ENCODE results near the gene SYP. TPM values are rescaled to one million over a fixed set of nuclear protein-coding genes. Genes with fewer than 3 reads are reported as not detected.

SYP gene
- total and polyA plus RNA-seq, 2 donors: 3.6 to 14.4 TPM

- Histone ChIP-seq H3K27me3 (ENCODE audit: control insufficient read depth in 2 of 2, insufficient read depth in 1 of 2, low read length in 1 of 2) (peaks cover 0 to 7% of the 10 kb centered on the region in 2 donors), H3K4me1 (ENCODE audit: control insufficient read depth in 2 of 2, insufficient read depth in 2 of 2, low read length in 2 of 2) (peaks cover 13 to 15% of the 10 kb centered on the region in 2 donors), H3K9me3 (ENCODE audit: control insufficient read depth in 2 of 2, insufficient read depth in 1 of 2, low read length in 1 of 2) (no peaks in the 10 kb centered on the region), H3K36me3 (ENCODE audit: control insufficient read depth in 2 of 2, insufficient read depth in 2 of 2, low read length in 1 of 2) (no peaks in the 10 kb centered on the region), H3K4me3 (ENCODE audit: low read length in 2 of 2) (no peak overlapping the region), H3K27ac (ENCODE audit: low read depth in 1 of 2, low read length in 1 of 2) (no peak overlapping the region)
- 93% methylated on average over 3 of the region's 3 CpGs for WGBS
- no peak for DNase-seq (ENCODE audit: low read depth in 6 of 9, low spot score in 9 of 9)
Observed at GRCh38 chrX:49203536-49203935, 3.5 kb upstream of the SYP start.

GRCh38 chrX:49202022-49202421 lies 2.0 kb upstream of the SYP start:
- H3K9me3 ChIP-seq (ENCODE audit: control insufficient read depth in 2 of 2, insufficient read depth in 1 of 2, low read length in 1 of 2): no peaks in the 10 kb centered on the region
- no peak overlapping the region for H3K4me3 ChIP-seq (ENCODE audit: low read length in 2 of 2)
- peaks cover 13 to 25% of the 10 kb centered on the region in 2 donors for H3K4me1 ChIP-seq (ENCODE audit: control insufficient read depth in 2 of 2, insufficient read depth in 2 of 2, low read length in 2 of 2)
- H3K36me3 ChIP-seq (ENCODE audit: control insufficient read depth in 2 of 2, insufficient read depth in 2 of 2, low read length in 1 of 2): peaks cover 3% of the 10 kb centered on the region in 2 donors
- WGBS: 97% methylated on average over 2 of the region's 2 CpGs
- peaks cover 0 to 7% of the 10 kb centered on the region in 2 donors for H3K27me3 ChIP-seq (ENCODE audit: control insufficient read depth in 2 of 2, insufficient read depth in 1 of 2, low read length in 1 of 2)
- H3K27ac ChIP-seq (ENCODE audit: low read depth in 1 of 2, low read length in 1 of 2): peak overlapping the region in 1 of 2 donors; percentile 19
- DNase-seq (ENCODE audit: low read depth in 6 of 9, low spot score in 9 of 9): no peak

GRCh38 chrX:49199315-49199595 lies 738 bp downstream of the SYP start:
- Histone ChIP-seq H3K4me3 (ENCODE audit: low read length in 2 of 2) (peak overlapping the region; percentile 55 to 57), H3K4me1 (ENCODE audit: control insufficient read depth in 2 of 2, insufficient read depth in 2 of 2, low read length in 2 of 2) (peaks cover 13 to 27% of the 10 kb centered on the region in 2 donors), H3K36me3 (ENCODE audit: control insufficient read depth in 2 of 2, insufficient read depth in 2 of 2, low read length in 1 of 2) (peaks cover 3 to 5% of the 10 kb centered on the region in 2 donors), H3K27ac (ENCODE audit: low read depth in 1 of 2, low read length in 1 of 2) (no peak overlapping the region), H3K9me3 (ENCODE audit: control insufficient read depth in 2 of 2, insufficient read depth in 1 of 2, low read length in 1 of 2) (no peaks in the 10 kb centered on the region), H3K27me3 (ENCODE audit: control insufficient read depth in 2 of 2, insufficient read depth in 1 of 2, low read length in 1 of 2) (peaks cover 0 to 7% of the 10 kb centered on the region in 2 donors)
- DNase-seq (ENCODE audit: low read depth in 6 of 9, low spot score in 9 of 9): no peak
- WGBS: 17% methylated on average over 11 of the region's 11 CpGs

GRCh38 chrX:49198540-49199314 lies 1.3 kb downstream of the SYP start:
- Histone ChIP-seq H3K9me3 (ENCODE audit: control insufficient read depth in 2 of 2, insufficient read depth in 1 of 2, low read length in 1 of 2) (no peaks in the 10 kb centered on the region), H3K27ac (ENCODE audit: low read depth in 1 of 2, low read length in 1 of 2) (peak overlapping the region in 1 of 2 donors; percentile 64), H3K4me3 (ENCODE audit: low read length in 2 of 2) (peak overlapping the region; percentile 55 to 57), H3K36me3 (ENCODE audit: control insufficient read depth in 2 of 2, insufficient read depth in 2 of 2, low read length in 1 of 2) (peaks cover 3 to 5% of the 10 kb centered on the region in 2 donors), H3K4me1 (ENCODE audit: control insufficient read depth in 2 of 2, insufficient read depth in 2 of 2, low read length in 2 of 2) (peaks cover 13 to 33% of the 10 kb centered on the region in 2 donors), H3K27me3 (ENCODE audit: control insufficient read depth in 2 of 2, insufficient read depth in 1 of 2, low read length in 1 of 2) (peaks cover 0 to 7% of the 10 kb centered on the region in 2 donors)
- 35% methylated on average over 12 of the region's 12 CpGs for WGBS
- peak in 1 of 9 donors; percentile 49 for DNase-seq (ENCODE audit: low read depth in 6 of 9, low spot score in 9 of 9)

GRCh38 chrX:49197543-49198087 lies 2.4 kb downstream of the SYP start:
- 91% methylated on average over 13 of the region's 13 CpGs for WGBS
- H3K4me1 ChIP-seq (ENCODE audit: control insufficient read depth in 2 of 2, insufficient read depth in 2 of 2, low read length in 2 of 2): peaks cover 13 to 44% of the 10 kb centered on the region in 2 donors
- DNase-seq (ENCODE audit: low read depth in 6 of 9, low spot score in 9 of 9): no peak

DNA sequence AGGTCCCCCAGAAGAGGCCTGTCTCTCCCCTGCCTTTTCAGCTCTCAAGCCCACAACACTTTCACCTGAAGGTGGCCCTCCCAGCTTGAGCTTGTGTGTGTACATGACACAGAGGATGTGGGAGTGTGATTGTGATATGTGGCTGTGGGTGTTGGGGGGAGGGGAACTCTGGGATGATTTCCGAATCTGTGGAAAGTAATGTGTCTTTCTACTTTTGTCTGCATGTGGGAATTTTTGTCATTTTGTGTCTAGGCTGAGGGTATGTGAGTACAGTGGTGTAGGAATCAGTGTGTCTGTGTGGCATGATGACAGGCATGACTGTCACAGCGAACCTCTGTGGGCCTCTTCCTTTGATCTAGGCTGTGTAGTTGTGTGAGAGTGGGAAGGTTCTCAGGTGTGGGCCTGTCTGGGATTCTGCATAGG lies 6.4 kb downstream of the SYP start:
- WGBS: 85% methylated on average over 2 of the region's 2 CpGs
- H3K36me3 ChIP-seq (ENCODE audit: control insufficient read depth in 2 of 2, insufficient read depth in 2 of 2, low read length in 1 of 2): peaks cover 3 to 5% of the 10 kb centered on the region in 2 donors
- peak in 1 of 9 donors; percentile 64 for DNase-seq (ENCODE audit: low read depth in 6 of 9, low spot score in 9 of 9)
- H3K27ac ChIP-seq (ENCODE audit: low read depth in 1 of 2, low read length in 1 of 2): peak overlapping the region in 1 of 2 donors; percentile 79
- no peaks in the 10 kb centered on the region for H3K27me3 ChIP-seq (ENCODE audit: control insufficient read depth in 2 of 2, insufficient read depth in 1 of 2, low read length in 1 of 2)
- no peak overlapping the region for H3K4me3 ChIP-seq (ENCODE audit: low read length in 2 of 2)
- peaks cover 0 to 36% of the 10 kb centered on the region in 2 donors for H3K4me1 ChIP-seq (ENCODE audit: control insufficient read depth in 2 of 2, insufficient read depth in 2 of 2, low read length in 2 of 2)
- no peaks in the 10 kb centered on the region for H3K9me3 ChIP-seq (ENCODE audit: control insufficient read depth in 2 of 2, insufficient read depth in 1 of 2, low read length in 1 of 2)

More at GRCh38 chrX:49197543-49198087, 2.4 kb downstream of the SYP start:
- no peaks in the 10 kb centered on the region for H3K9me3 ChIP-seq (ENCODE audit: control insufficient read depth in 2 of 2, insufficient read depth in 1 of 2, low read length in 1 of 2)
- H3K27me3 ChIP-seq (ENCODE audit: control insufficient read depth in 2 of 2, insufficient read depth in 1 of 2, low read length in 1 of 2): peaks cover 0 to 7% of the 10 kb centered on the region in 2 donors
- no peak overlapping the region for H3K27ac ChIP-seq (ENCODE audit: low read depth in 1 of 2, low read length in 1 of 2)
- no peak overlapping the region for H3K4me3 ChIP-seq (ENCODE audit: low read length in 2 of 2)
- H3K36me3 ChIP-seq (ENCODE audit: control insufficient read depth in 2 of 2, insufficient read depth in 2 of 2, low read length in 1 of 2): peaks cover 3 to 5% of the 10 kb centered on the region in 2 donors

- Histone ChIP-seq H3K36me3 (ENCODE audit: control insufficient read depth in 2 of 2, insufficient read depth in 2 of 2, low read length in 1 of 2) (peaks cover 3 to 5% of the 10 kb centered on the region in 2 donors), H3K4me3 (ENCODE audit: low read length in 2 of 2) (no peak overlapping the region), H3K27ac (ENCODE audit: low read depth in 1 of 2, low read length in 1 of 2) (peak overlapping the region in 1 of 2 donors; percentile 79), H3K9me3 (ENCODE audit: control insufficient read depth in 2 of 2, insufficient read depth in 1 of 2, low read length in 1 of 2) (no peaks in the 10 kb centered on the region), H3K27me3 (ENCODE audit: control insufficient read depth in 2 of 2, insufficient read depth in 1 of 2, low read length in 1 of 2) (no peaks in the 10 kb centered on the region), H3K4me1 (ENCODE audit: control insufficient read depth in 2 of 2, insufficient read depth in 2 of 2, low read length in 2 of 2) (peaks cover 0 to 29% of the 10 kb centered on the region in 2 donors)
- WGBS: 84% methylated on average over 10 of the region's 10 CpGs
- DNase-seq (ENCODE audit: low read depth in 6 of 9, low spot score in 9 of 9): peak in 1 of 9 donors; percentile 62
Observed at GRCh38 chrX:49192722-49193328, 7.2 kb downstream of the SYP start.

GRCh38 chrX:49191574-49192011 lies 8.4 kb downstream of the SYP start:
- peak overlapping the region; percentile 85 to 93 for H3K27ac ChIP-seq (ENCODE audit: low read depth in 1 of 2, low read length in 1 of 2)
- peak overlapping the region; percentile 72 to 76 for H3K4me3 ChIP-seq (ENCODE audit: low read length in 2 of 2)
- H3K27me3 ChIP-seq (ENCODE audit: control insufficient read depth in 2 of 2, insufficient read depth in 1 of 2, low read length in 1 of 2): no peaks in the 10 kb centered on the region
- H3K9me3 ChIP-seq (ENCODE audit: control insufficient read depth in 2 of 2, insufficient read depth in 1 of 2, low read length in 1 of 2): no peaks in the 10 kb centered on the region
- H3K4me1 ChIP-seq (ENCODE audit: control insufficient read depth in 2 of 2, insufficient read depth in 2 of 2, low read length in 2 of 2): peaks cover 0 to 26% of the 10 kb centered on the region in 2 donors
- H3K36me3 ChIP-seq (ENCODE audit: control insufficient read depth in 2 of 2, insufficient read depth in 2 of 2, low read length in 1 of 2): peaks cover 0 to 2% of the 10 kb centered on the region in 2 donors
- 1% methylated on average over 34 of the region's 34 CpGs for WGBS
- DNase-seq (ENCODE audit: low read depth in 6 of 9, low spot score in 9 of 9): no peak
